ENCODE results near the gene LCA5L. TPM values are rescaled to one million over a fixed set of nuclear protein-coding genes. Genes with fewer than 3 reads are reported as not detected.

Gene LCA5L
- total and polyA plus RNA-seq, 2 donors from 2014 or later, result 3.8 to 4.3 TPM

- TF ChIP-seq CTCF (IDR thresholded peaks at IDR 0.05; ENCODE audit: borderline replicate concordance, extremely low read depth, insufficient read depth), result no peak
- Histone ChIP-seq H3K9me3 (ENCODE audit: control insufficient read depth in 2 of 3, insufficient read depth in 1 of 3, low read length in 3 of 3) (no peaks in the 10 kb centered on the region), H3K36me3 (ENCODE audit: control insufficient read depth in 2 of 3, insufficient read depth in 3 of 3, low read length in 3 of 3) (no peaks in the 10 kb centered on the region), H3K27ac (ENCODE audit: low read depth in 2 of 2, low read length in 2 of 2) (no peak overlapping the region), H3K4me3 (ENCODE audit: low read length in 3 of 3) (no peak overlapping the region), H3K27me3 (ENCODE audit: control insufficient read depth, insufficient read depth, low read length) (no peaks in the 10 kb centered on the region), H3K4me1 (ENCODE audit: control insufficient read depth in 2 of 3, insufficient read depth in 2 of 3, low read depth in 1 of 3, low read length in 3 of 3) (no peaks in the 10 kb centered on the region), H3K9ac (ENCODE audit: low read length in 3 of 3) (no peak overlapping the region)
- intact Hi-C loops (cut with DNase I), result no loop called here
- DNase-seq (no peak), FAIRE-seq (no peak)
Measured at GRCh38 chr21:39362733-39363132, 82.8 kb downstream of the LCA5L start.

- Histone ChIP-seq H3K36me3 (ENCODE audit: control insufficient read depth in 2 of 3, insufficient read depth in 3 of 3, low read length in 3 of 3) (no peaks in the 10 kb centered on the region), H3K4me3 (ENCODE audit: low read length in 3 of 3) (no peak overlapping the region), H3K9ac (ENCODE audit: low read length in 3 of 3) (no peak overlapping the region), H3K9me3 (ENCODE audit: control insufficient read depth in 2 of 3, insufficient read depth in 1 of 3, low read length in 3 of 3) (no peaks in the 10 kb centered on the region), H3K27ac (ENCODE audit: low read depth in 2 of 2, low read length in 2 of 2) (no peak overlapping the region), H3K4me1 (ENCODE audit: control insufficient read depth in 2 of 3, insufficient read depth in 2 of 3, low read depth in 1 of 3, low read length in 3 of 3) (no peaks in the 10 kb centered on the region), H3K27me3 (ENCODE audit: control insufficient read depth, insufficient read depth, low read length) (no peaks in the 10 kb centered on the region)
- intact Hi-C loops (cut with DNase I), result no loop called here
- FAIRE-seq, result no peak
- no peak for DNase-seq
- TF ChIP-seq CTCF (IDR thresholded peaks at IDR 0.05; ENCODE audit: borderline replicate concordance, extremely low read depth, insufficient read depth), result no peak
Measured at GRCh38 chr21:39359382-39359781, 86.2 kb downstream of the LCA5L start.

Small RNA genes within 50 kb of the gene (microRNA-seq; reads per million reads assigned to microRNA genes)
- not detected for gene MIR6508

Other genes starting within 250 kb of the LCA5L start
- gene BRWD1, start 132.1 kb downstream of the LCA5L start, total RNA-seq, result 43.9 TPM
- gene BRWD1, start 132.1 kb downstream of the LCA5L start, polyA plus RNA-seq (ENCODE audit: insufficient read depth, low read depth, low replicate concordance), result 9.1 TPM
- 205 TPM for gene HMGN1, start 96.7 kb downstream of the LCA5L start, total RNA-seq
- gene HMGN1, start 96.7 kb downstream of the LCA5L start, polyA plus RNA-seq (ENCODE audit: insufficient read depth, low read depth, low replicate concordance), result 174 TPM
- 4.0 TPM for gene SH3BGR, start 6.2 kb upstream of the LCA5L start, total RNA-seq
- 12.2 TPM for gene SH3BGR, start 6.2 kb upstream of the LCA5L start, polyA plus RNA-seq (ENCODE audit: insufficient read depth, low read depth, low replicate concordance)
- gene B3GALT5, start 167.2 kb upstream of the LCA5L start, total RNA-seq, result 5.6 TPM
- 0.24 TPM for gene B3GALT5, start 167.2 kb upstream of the LCA5L start, polyA plus RNA-seq (ENCODE audit: insufficient read depth, low read depth, low replicate concordance)